Glomerular visceral epithelial cell (primary cell): ENCODE results near the gene SYNDIG1.

Experiments
- DNase-seq: peaks from one replicate; pipeline ENCODE4 v3.0.0-alpha.2; 2016; ENCODE audit errors: extremely low spot score

The SYNDIG1 gene

DNA sequence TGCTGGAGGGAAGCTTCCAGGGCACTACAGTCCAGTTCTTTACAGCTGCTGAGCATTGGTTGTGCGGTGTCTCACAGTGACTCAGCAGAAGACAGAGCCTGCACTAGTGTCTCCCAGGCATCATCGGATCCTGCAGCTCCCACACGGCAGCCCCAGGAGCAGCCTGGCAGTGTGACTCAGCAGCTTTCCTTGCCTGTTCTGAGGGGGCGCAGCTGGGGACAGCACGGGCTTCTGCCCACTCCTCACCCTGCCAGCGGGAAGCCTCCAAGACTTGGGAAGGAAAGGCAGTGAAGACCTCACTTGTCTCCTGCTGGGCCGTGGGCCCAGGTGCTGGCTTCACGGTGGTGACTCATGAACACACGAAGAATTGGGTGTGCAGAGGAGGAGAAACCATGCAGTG is 165.4 kb downstream of the SYNDIG1 start:
- DNase-seq: peak; percentile 86

DNA sequence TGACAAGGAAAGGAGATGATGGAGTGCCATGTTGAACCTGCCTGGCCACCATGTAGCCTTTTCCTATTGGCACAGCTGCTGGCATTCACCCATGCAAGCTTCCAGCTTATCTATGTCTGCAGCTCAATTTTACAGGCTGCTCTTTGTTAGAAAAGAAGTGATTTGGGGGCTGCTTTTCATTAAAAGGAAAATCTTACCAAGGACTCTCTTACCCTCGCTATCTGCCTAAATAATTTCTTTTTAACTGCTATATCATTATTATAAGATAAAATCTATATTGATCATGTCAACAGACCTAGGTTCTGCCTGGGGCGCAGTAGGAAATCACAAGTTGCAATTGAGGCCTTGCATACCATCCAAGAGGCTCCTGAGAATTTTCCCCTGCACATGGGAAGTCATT is 167.2 kb downstream of the SYNDIG1 start:
- no peak for DNase-seq

DNA sequence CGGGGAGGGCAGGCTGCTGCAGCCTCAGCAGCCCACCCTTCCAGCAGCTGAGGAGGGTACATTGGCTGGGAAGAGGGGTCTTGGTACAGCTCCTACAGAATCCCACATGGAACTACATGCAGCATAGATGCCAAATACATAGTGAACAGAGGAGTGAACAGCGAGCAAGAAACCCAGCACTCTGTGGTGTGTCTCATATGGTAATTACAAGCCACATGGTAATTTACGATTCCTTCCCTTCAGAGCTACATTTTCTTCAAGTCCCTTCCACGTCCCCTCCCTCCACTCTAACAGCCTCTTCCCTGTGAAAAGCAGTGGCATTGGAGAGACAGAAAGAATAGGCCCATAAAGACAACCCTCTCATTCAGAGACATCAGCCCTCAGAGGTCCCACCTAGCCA is 167.7 kb downstream of the SYNDIG1 start:
- no peak for DNase-seq

DNA sequence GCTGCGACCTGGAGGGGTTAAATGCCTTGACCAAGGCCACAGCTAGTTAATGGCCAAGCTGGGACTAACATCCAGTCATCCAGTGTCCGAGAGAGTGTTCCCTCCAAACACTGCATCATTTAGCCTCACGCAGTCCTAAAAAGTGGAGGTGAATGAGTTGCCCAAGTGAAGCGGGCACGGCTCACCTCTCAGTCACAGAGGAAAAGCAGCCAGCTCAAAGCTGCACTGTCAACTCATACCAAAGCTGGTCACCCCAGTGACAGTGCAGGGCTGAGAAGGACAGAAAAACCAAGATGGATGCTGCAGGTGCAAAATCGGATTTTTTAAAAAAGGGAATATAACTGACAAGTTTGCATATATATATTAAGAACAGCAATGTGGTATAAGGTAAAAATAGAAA is 168.5 kb downstream of the SYNDIG1 start:
- no peak for DNase-seq

DNA sequence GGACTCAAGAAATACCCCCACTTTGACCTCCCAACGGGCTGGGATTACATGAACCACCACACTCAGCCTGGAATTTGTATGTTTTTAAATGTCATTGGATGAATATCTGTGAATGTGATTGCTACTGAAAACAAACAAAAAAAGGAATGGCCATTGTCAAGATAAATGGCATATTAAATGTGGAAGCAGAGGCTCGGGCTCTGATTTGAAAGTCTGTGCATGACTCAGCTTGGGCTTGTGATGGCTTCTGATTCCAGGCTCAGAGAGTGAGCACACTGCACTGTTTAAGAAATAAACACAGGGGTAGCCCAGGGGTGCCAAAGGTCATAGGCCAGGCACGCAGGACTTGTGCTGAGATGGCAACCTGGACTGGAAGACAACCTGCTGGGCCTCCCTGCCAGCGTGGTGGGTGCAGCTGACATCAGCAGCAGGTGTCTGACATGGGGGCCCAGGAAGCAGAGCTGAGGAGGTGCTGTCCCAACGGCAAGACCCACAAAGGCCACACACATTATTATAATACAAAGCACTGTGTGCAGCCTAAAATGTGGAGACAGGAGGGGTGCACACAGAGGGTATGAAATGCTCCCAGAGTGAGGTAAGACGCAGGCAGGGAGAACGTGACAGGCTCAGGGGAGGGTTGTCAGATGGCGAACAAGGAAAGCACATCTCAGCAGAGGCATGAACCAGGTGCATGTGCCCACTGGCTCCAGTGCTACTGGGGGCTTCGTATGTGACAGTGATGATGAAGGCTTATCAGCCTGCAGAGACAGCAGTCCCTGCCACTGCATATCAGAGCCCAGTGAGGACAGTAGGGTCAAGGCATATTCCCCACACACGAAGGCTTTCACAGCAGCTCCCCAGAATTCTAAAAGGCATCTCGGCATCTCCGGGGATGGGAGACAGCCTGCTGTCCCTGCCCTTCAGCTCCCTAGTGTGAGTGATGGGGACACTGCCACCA is 169.4 kb downstream of the SYNDIG1 start:
- DNase-seq: no peak

DNA sequence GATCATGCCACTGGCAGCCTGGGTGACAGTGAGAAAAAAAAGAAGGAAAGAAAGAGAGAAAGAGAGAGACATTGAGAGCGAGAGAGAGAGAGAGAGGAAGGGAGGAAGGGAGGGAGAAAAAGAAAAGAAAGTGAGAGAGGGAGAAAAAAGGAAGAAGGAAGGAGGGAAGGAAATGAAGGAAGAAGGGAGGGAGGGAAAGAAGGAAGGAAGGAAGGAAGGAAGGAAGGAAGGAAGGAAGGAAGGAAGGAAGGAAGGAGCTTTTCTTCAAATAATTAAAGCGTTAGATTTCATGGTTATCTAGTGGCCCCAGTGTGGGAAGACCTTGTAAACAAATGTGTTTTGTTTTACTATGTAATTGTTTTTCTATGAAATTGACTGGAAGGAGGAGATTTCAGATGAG is 170.8 kb downstream of the SYNDIG1 start:
- DNase-seq: no peak

DNA sequence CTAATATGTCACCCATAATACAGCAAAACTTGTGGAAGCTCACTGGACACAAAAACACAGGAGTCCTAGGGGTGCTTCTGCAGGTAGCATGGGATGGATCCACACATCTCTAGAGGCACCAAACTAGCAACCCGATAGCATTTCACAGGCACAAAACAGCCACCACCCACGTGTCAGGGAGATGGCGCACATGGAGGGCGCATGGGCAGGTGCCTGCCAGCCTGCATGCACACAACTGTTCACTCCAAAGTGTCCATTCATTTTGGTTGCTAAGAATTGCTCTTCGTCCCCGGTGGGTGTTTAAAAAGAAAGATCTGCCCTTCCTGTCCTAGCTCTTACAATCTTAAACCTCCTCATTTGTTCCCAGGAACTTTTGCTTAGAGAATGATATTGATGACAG is 171.3 kb downstream of the SYNDIG1 start:
- no peak for DNase-seq

DNA sequence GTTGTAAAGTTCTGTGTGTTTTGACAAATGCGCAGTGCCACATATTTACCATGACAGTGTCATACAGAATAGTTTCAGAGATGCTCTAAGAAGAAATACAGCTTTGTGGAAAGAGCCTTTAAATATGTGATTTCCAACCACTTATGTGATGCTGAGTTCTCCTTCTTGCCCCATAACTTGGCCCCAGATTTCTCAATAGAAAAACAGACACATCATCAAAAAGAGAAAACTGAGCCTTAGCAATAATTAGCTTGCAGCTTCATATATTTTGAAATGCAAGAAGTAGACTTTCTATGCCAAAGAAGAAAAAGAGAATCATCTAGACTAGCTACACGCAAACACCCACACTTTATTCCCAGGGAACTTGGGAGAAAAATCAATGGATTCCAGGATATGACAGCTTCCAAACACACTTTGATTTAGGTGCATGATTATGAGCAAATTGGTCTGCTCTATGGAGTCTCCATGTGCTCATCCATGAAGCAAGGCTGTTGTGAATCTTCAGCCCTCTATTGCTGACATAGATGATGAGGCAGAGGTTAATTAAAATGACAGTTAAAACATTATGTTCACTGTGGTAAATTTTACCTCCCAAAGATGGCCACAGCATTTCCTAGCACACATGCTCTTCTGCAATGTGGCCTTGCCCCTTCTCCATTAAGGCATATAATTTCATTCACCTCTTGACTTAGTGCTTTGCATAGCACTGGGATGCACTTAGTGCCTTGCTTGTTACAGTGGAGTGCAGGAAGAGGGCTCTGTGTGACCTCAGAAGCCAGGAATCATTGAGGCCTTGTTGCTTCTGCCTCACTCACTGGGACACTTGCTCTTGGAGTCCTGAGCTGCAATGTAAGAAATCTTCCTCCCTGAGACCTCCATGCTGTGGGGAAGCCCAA is 174.6 kb downstream of the SYNDIG1 start:
- DNase-seq: no peak

DNA sequence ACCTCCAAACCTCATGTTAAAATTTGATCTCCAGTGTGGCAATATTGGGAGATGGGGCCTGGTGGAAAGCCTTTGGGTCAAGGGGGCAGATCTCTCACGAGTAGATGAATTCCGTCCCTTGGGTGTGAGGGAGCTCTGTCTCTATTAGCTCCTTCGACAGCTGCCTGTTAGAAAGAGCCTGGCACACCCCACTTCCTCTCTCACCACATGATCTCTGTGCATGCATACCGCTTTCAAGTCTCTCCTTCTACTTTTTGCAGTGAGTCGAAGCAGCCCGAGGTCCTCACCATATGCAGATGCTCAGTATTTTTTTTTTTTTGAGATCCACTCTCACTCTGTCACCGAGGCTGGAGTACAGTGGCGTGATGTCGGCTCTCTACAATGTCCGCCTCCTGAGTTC is 176.9 kb downstream of the SYNDIG1 start:
- no peak for DNase-seq

DNA sequence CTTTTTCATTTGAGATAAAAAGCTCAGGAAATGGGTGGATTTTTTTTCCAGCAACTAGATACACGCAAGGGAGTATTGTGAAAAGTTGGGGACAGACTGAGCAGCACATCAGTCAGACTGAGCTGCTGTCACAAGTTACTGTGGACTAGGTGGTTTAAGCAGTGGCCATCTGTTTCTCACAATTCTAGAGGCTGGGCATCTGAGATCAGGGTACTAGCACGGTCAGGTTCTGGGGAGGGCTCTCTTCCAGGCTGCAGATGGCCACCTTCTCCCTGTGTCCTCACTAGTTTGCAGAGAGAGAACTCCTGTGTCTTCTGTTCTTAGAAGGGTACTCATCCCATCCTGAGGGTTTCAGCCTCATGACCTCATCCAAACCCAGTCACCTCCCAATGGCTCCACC is 178.3 kb downstream of the SYNDIG1 start:
- DNase-seq: no peak

DNA sequence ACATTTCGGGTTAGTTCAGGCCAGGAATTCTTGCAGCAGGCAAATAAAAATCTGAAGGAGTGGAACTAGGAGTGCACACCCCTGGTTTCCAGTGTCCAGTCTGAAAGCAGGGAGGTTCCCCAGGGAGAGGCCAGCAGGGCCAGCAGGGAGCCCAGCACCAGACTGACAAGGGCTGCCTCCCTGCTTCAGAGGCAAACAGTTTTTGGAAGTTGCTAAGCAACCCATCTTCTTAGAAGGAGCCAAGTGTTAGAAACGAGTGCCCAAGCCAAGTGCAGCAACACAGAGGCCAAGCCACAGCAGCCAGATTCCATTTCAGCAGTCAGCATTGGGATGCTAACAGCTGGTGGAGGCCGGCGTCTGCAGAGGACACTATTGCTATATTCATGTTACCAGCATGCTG is 179.1 kb downstream of the SYNDIG1 start:
- peak; percentile 14 for DNase-seq

DNA sequence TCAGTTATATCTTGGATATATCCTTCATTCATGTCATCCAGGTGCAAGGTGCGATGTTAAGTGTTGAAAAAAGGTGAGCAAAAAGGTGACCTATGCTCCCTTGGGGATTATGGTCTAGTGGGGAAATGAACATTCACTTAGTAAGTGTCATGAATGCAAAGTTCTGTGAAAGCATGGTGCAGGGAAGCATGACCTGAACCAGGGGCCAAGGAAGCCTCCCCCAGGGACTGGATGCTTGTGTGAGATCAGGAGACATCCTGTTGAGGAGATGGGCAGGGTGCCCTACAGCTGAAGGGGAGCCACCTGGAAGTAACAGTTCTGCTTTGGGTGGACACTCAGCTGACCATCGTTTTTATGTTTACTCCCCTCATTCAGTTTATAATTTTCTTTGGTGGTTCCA is 179.5 kb downstream of the SYNDIG1 start:
- peak; percentile 49 for DNase-seq

DNA sequence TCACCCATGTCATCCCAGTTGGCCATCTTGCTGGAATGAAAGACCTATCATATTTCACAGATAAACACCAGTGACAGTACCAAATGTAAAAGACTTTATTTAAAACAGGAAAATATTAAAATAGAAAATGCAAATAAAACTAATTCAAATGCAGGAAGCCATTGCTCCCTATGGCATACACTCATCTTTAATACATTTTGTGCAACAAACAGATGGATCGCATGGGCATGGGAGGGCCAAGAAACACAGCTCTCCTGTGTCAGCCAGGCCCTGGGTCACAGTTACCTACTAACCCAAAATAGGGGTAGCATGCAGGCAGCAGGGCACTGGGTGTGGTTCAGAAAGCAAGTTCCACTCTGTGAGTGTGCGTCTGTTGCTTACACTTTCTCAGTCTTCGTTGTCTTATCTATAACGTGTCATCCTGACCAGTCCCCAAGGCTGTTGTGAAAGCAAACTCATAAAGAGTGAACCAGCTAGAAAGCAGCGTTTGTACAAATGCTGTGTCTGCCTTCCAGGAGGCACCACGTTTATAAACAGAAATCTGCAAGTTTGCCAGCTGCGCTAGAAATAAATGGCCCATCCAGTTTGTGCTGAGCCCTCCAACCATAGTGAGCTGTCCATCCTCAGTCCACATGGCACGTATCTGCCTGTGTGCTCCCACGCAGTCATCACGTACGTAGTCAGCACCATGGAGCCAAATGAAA is 180.5 kb downstream of the SYNDIG1 start:
- DNase-seq: no peak

DNA sequence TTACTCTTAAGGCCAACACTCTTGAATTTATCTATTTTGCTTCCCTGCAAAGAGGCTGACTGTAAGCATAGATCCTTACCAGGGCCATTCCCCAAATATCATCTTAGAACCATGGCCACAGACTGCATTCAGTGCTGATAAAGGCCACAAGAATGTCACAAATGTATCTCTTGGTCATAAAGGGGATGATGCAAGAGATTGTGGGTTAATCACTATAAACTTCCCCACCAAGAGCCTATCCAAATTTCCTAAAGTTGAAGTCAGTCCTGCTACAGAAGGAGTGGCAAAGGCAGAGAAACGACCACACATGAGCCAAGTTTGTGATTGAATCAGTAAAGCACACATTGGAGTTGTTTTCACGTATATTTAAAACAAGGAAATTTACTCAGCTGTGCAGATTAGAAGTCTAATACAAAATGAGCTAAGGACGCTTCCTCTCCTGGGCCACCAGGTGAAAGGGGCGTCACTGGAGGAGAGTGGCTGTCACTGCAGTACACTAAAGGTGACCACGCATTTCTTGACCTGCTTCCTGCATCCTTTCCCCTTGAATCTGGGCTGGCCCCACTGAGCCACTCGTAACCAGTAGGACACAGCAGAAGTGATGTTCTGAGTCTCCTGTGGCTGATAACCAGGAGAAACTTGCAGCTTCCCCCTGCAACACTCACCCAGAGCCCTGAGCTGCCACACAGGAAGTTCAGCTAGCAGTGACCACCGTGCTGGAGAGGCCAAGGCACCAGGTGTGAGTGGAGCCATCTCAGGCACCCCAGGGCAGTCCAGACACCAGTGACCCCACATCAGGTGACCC is 181.9 kb downstream of the SYNDIG1 start:
- DNase-seq: peak; percentile 91

DNA sequence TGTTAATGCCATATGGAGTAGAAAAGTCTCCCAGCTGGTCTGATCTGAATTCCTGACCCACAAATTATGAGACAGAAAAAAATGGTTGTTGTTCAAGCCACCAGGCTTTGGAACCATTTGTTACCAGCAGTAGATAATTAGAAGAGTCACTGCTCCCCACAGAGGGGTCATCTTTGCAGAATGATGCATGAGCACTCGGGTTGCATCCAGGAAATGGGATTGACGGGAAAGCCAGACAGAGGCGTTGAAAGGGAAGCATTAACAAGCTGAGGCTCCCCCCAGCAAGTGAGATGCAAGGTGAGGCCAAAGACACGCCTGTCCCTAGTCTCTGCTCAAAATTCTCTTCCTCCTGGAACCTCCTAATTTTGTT is 182.5 kb downstream of the SYNDIG1 start:
- DNase-seq: no peak

DNA sequence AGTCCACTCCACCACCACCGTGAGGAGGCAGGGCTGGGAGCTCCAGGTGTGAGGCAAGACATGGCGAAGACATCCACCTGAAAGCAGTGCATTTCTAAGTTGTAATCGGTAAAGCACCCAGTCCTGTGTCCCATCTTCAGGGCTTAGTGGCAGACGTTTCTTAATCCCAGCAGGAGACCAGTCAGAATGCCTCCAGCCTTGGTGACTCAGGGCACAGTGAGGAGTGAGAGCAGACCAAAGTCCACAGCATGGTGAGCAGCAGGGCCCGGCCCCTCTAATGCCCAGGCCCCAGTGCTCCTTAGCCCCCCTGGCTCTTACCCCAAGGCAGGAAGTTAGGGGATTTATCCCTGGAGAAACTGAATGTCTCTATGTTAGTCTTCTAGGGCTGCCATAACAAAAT is 183.9 kb downstream of the SYNDIG1 start:
- DNase-seq: peak; percentile 64

DNA sequence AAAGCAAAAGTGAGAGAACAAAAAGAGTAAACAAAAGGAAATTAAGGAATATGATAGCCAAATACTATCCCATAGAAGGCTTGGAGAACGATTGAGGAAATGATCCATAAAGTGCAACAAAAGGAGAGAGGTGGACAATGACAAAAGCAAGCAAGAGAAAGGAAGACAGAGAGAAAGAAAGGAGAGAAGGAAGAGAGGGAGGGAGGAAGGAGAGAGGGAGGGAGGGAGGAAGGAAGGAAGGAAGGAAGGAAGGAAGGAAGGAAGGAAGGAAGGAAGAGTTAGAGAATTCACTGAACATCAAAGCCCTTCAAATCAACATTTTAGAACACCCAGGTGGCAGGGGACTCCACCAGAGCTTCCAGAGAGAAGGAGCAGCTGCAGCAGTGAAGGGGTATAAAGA is 185.0 kb downstream of the SYNDIG1 start:
- no peak for DNase-seq

DNA sequence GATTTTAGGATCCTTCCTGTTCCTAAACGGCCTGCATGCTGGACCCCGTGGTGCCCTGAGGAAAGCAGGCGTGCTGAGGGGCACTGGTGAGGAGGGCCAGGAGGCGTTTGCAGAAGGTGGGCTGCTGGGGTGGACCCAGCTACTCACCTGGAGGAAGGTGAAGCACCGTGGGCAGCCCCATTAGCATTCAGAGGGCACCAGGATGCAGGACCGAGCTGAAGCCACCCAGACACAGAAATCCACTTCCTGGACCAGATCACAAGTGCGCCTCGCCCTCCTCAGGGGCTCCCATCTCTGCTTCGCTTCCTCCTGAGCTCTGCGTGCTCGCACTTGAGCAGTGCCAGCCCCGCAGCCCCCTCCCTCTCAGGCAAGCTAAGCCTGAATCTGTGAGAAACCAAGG is 187.0 kb downstream of the SYNDIG1 start:
- DNase-seq: no peak

DNA sequence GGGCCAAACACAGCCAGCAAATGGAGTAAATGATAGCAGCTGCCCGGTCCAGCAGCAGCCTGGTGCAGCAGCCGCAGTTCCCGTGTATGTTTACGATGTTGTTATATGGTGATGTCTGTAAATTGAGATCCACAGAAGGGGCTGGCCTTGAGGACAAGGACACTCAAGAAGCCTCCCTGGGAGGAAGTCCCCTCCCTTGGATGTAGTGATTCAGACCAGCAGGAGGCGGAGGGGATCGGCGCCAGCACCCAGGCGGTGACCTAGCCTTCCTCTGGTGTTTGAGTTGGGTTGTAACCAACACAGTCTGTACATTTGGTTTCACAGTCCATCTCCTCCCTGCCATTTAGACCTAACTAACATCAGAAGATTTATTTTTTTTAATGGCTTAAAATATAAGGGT is 187.8 kb downstream of the SYNDIG1 start:
- DNase-seq: peak; percentile 50

DNA sequence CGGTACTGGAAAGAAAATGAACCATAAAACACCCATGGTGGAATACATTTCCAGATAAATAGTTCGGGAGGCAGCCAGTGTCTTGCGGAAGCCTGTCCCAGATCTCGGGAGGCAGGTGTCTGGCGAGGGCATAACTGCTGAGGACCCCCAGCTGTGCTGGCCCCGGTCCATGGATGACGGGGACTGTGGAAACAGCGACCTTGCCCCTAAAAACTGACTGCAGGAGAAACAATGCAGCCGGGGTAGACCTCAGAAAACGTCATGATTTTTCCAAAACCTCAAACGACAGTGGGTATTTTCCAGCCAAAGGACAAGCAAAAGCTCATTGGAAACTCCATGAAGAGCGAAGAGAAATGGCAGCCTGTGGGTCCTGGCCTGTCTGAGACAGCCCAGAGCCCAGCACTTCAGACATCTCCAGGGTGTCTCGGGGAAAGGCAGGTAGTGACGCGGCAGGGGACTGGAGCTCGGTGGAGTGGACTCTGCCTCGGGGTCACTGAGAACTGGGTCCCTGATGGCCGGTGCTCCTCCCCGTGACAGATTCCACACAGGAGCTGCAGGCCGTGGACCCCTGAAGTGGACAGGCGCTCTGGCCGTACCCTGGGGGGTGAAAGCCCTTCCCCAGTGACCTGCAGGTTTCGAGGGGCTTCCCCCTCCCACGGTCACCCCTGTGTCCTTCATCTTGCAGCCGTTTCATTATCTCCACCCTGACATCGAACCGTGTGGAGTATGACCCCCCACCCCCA is 188.6 kb downstream of the SYNDIG1 start:
- no peak for DNase-seq
